HG03196 (cell line): ENCODE results near the gene COL26A1.

Experiments
- ATAC-seq: cut with Tn5 transposase; IDR thresholded peaks from one replicate; pipeline ENCODE4 v1.9.1; 2021; ENCODE audit not compliant: unreplicated experiment

COL26A1 gene

DNA sequence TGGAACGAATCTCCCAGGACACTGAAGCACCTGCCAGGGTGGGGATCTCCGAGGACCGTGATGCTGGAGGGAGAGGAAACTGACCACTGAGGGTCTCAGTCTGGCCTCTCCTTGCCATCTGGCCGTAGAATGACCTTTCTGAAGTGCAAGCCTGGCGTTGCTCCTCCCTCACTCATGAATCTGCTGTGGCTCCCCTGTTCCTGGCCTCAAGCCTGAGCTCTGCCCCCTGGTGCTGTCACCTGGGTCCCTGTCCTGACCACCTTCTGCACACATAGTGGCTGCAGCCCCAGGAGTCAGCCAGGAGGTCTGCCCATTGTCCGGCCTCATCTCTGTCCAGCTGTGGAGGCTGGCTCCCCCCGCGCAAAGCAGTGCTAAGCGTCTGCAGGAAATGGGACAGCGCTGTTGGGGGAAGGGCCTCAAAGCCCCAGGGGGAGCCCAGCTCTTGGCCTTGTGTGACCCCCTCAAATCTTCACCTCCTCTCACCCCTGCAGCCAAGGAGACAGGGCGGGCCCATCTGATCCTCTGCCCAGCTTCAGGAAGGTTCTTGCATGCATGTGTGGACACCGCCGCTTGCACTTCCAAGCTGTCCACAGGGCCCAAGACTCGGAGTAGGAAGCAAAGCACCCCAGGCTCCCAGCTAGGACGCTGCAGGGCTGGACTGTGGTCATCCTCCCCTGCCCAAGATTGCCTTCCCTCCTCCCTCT is 200.7 kb downstream of the COL26A1 start:
- no peak for ATAC-seq

DNA sequence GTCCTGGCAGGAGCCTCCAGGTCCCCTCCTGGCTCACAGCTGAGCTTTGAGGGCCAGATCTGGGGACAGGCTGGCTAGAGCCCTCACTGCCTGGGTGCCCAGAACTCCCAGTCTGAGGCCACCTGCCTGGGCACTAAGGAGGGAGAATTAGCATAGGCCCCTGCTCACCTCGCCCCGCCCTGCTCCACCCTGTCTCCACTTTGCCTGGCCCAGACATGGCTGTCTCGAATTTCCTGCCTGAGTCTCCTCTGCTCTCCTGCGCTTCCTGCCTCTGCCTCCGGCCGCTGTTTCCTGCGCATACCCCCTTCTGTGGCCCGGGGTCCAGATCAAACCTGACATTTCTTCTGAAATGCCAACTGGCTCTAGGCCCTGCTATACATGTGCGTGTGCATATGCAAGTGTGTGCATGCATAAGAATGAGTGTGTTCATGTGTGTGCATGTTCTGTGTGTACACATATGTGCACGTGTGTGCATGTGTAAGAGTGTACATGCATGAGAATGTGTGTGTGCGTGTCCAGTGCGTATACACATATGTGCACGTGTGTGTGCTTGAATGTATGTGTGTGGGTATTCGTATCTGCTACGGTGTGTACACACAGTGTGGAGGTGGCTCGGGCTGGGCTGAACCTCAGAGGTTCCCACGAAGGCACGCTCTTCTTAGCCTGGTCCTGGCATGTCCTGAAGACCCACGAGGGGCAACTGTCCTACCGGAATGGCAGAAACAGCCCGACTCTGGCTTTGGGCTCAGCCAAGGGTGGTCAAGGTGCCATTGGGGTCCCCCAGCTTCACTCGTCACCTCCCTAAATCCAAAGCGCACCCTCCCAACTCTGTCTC is 201.5 kb downstream of the COL26A1 start:
- no peak for ATAC-seq

DNA sequence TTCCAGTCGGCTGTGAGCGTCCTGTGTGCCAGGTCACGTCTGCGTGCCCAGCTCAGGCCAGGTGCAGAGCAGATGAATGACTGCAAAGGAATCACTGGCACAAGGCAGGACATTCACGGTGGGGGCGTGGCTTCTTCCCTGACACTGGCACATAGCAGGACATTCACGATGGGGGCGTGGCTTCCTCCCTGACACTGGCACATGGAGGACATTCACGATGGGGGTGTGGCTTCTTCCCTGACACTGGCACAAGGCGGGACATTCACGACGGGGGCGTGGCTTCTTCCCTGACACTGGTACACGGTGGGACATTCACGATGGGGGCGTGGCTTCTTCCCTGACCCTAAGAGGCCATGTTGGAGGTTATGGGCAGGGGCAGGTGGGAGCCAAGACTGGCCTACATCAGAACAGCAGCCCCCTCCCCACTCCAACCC is 202.1 kb downstream of the COL26A1 start:
- ATAC-seq: no peak

DNA sequence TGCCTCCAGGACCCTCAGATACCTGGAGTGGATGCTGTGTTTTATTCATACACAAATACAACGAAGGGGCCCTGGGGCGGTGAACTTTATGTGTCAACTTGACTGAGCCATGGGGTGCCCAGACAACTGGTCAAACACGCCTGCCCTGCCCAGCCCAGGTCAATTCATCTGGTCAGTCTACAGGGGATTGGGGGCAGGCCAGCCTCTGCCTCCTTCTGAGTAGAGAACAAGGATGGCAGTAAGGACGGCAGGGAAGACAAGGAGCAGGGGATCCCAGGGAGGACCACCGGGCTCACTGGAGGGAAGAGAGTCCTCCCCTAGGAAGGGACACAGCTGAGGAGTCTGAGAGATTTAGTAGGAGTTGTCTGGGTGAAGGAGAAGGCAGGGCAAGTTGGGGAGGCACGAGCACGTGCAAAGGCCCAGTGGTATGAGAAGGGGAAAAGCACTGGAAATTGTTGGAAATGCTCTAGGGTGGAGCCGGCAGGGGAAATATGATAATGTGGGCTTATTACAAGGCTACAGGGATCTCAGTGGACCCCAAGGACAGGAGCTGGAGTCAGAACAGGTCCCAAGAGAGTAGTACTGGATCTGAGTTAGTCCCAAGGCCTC is 203.0 kb downstream of the COL26A1 start:
- ATAC-seq: no peak

DNA sequence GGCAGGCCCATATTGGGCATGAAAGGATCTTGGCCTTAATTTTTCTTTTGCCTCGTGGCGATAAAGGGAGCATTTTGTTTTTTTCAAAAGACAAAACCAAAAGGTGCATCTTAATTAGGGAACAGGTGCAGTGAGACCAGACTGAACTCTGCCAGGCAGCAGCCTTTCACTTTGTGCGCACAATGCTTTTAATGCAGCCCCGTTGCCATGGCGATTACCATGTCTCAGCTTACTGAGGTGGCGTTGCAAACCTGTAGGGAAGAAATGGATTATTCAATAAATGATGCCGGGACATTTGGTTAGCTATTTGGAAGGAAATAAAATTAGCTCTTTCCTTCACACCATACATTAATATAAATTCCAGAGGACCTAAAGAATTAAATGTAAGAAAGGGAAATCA is 204.6 kb downstream of the COL26A1 start:
- no peak for ATAC-seq

DNA sequence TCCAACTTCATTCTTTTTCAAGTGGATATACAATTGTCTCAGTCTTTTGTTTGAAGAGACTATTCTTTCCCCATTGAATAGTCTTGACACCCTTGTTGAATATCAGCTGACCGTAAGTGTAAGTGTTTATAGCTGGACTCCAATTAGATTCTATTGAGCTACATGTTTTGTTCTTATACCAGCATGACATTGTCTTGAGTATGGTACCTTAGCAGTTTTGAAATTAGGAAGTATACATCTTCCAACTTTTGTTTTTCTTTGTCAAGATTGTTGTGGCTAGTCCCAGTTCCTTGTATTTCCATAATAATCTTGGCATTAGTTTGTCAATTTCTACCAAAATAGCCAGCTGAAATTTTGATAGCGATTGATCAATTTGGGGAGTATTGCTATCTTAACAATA is 209.5 kb downstream of the COL26A1 start:
- no peak for ATAC-seq

DNA sequence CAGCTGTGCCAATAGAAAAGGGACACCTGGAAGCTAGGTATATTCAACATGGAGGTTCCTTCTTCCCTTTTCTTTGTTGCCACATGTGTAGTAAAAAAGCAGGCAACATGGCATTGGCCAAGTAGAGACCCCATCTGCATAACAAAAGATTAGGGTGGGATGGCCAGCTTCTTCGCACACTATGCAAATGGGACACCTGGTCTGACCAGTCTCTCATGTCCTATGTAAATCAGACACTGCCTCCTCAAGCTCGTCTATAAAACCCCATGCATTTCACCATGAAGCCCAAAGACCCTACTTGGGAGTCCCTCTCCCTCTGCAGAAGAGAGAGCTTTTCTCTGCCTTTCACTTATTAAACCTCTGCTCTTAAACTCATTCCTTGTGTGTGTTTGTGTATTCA is 212.5 kb downstream of the COL26A1 start:
- no peak for ATAC-seq

DNA sequence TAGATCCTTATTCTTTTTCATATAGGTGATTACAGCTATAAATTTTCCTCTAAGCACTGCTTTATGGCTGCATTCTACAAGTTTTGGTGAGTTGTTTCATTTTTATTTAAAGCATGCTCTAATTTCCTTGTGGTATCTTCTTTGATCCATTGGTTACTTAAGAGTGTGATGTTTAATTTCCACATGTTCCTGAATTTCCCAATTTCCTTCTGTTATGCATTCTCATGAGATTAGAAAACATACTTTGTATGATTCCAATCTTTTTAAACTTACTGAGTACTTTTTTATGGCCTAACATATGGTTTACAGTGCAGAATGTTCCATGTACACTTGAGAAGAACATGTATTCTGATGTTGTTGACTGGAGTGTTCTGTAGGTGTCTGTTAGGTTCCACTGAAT is 213.0 kb downstream of the COL26A1 start:
- no peak for ATAC-seq

DNA sequence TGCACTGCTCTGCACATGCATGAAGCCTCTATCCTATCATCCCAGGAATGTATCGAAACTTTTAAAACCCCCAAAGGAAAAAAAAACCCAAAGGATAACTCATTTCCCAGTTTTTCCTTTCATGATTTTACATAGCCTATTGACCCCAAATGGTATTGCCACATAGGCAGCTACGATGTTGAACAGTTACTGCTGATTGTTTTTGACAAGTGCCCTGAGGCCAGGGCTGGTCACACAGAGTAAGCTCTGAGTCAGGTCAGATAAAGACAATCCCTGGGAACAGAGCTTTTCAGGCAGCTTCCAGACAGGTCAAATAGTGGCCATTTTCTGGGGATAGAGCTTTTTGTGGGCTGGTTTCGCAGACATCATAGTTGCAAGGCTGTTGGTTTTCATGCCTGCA is 214.3 kb downstream of the COL26A1 start:
- no peak for ATAC-seq

DNA sequence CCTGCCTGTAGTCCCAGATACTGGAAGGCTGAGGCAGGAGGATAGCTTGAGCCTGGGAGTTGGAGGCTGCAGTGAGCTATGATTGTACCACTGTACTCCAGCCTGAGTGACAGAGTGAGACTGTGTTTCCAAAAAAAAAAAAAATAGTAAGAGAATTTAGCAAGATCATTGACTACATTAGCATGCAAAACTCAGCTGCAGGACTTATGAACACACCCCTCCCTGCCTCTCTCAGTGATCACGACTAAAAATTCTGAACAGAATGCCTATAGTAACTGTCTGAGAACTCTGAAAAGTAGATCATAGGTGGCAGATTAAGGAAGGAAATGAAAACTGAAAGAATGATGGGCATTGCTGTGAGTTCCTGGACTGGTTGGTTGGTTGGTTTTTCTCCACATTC is 215.9 kb downstream of the COL26A1 start:
- no peak for ATAC-seq

DNA sequence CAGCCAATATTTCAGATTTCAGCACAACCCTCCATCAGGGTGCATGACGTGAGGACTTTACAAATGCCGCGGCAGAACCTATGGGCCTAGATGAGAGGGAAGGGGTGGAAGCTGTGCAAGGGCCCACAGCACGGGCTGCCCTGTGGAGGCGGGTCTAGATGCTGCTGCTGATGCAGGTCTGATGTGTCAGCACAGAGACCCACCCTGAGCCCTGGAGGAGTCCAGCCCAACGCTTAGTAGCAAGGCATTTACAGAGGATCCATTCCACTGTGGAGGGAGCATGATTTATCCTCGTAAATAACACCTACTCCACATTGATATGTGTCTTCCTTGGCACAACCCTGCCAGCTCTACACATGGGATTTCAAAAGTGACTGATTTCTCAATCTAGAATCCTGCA is 217.9 kb downstream of the COL26A1 start:
- ATAC-seq: no peak

DNA sequence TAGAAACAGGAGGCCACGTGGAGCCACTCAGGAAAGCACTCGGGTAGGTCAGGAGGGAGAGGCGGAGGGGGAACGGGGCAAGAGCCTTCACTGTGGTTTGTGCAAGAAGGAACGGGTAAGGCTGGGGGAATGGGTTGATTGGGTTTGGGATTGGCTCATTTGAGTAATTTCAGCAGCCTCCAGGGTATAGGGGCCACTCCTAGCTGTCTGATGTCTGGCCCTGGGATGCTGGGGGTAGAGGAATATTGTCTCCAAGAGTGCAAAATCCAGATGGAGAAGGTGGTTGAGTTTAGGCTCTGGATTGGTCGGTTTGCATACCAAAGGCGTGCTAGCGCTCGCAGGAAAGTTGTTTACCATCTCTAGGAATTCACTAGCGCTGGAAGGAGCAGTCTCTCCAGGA is 219.2 kb downstream of the COL26A1 start:
- ATAC-seq: no peak

DNA sequence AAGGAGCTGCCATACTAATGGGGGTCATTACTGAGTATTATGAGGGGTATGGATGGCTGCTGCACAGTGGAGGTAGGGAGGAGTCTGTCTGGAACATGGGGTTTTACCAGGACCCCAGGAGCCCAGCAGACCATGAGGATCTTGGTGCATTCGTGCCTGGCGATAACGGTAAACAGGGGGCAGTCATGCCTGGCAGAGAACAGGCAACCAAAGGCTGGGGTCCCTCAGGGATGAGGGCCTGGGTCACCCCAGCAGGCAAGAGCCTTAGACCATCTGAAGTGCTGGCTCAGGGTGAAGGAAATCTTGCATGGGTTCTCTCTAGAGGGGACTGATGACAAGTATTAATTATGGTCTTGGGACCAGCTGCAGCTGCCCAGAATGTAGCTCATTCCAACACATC is 220.3 kb downstream of the COL26A1 start:
- ATAC-seq: no peak

DNA sequence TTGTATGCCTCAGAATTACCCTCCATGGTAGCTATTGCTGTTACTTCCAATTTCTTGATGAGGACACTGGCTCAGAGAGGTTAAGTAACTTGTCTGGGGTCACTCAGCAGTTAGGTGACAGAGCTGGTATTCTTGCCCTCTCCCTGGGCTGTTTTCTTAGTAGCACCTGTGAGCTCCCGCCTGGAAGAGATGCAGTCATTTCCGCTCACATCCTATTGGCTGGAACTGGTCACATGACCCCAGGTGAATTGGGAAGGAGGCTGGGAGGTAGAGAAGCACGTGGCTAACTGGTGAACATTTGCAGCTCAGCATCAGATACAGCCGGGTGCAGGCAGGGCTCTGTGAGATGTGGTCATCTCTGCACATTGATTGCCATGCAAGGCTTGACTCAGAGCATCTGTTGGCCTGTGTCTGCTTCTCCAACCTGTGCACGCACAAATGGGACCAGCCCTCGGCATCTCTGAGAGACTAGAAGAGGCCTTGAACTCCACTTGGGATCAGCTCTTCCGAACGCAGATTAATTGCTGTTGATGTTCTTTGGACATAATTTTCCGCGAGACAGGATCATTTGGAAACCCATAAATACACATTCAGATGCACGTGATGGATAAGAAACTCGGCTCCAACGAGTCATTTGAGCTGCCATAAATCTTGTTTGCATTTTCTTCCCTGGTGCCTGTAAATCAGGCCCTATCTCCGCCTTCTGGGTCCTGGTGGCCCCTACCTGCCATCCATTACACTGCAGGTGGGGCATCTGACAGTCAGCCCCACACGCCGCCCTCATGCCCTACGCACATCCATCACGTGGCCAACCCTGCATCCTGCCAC is 223.6 kb downstream of the COL26A1 start:
- ATAC-seq: no peak

DNA sequence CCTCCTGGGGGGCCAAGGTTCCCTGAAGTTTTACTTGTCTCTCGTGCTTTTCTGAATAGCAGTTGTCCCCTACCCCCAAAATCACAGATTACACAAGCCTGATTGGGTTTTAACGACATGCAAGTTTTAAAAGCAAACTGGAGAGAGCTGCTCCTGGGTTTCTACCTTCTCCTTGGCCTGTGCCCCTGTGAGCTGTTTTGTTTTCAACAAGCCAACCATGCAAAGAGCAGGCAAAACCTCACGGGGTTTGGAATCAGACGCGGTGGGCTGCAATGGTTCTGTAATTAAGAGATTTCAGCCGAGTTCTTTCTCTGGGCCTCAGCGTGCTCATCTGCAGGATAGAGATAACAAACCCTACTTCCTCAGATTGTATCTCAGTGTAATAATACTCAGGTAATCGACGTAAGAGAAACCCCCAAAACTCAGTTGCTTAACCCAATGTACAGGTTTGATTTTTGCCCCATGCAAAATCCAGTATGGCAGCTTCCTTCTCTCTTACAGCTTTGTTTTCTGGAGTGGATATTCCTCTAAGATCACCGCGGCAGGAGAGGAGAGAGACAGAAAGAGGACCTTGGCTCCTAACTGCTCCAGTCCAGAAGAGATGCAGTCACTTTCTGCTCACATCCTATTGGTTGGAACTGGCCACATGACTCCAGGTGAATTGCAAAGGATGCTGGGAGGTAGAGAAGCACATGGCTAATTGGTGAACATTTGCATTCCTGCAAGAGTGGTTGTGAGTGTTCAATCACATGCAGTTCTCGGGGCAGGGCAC is 224.4 kb downstream of the COL26A1 start:
- no peak for ATAC-seq

DNA sequence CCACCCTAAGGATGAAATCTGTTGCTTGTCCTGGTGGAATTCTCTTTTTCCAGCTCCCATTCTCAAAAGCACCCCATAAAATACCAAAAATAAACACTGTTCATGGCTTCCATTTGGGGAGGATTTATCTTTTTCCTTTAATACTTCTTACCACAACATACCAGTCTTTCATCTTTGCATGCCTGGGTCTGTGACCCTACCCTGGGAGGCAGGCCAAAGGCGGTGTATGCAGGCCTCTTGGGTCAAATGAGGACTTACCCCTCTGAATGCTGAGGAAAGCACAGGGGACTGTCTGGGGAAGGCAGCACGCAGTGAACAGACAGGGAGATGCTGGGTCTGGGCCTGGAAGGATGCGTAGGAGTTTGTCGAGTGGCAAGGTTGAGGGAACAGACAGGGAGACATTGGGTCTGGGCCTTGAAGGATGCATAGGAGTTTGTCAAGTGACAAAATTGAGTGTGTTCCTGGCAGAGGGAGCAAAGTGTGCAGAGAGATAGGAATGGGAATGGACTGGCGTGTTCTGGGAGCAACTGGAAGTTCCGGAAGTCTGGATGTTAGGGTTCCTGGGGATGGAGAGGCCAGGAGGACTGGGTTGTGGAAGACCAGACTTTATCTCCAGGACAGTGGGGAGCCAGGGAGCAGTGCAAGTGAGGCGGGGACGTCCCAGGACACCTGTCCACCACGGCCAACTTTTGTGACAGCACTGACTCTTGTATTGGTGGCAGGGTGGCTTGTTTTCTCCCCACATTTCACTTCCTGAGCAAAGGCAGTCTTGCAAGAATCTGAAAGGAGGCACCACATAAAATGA is 225.7 kb downstream of the COL26A1 start:
- no peak for ATAC-seq

DNA sequence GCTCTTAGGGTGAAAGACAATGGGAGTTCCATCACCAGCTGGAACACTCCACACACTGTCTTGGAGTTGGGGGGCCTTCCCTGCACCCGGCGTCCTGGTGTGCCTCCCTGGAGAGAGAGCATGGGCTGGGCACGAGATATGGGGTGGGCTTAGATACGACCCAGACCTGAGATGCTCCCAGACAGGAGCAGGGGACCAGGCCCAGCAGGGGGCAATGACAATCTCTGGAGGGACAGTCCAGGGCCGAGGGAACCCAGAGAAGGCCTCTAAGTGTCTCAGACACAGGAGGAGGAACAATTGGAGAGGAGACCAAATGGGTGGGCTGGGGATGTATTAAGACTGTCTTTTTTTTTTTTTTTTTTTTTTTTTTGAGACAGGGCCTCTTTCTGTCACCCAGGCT is 226.4 kb downstream of the COL26A1 start:
- no peak for ATAC-seq

DNA sequence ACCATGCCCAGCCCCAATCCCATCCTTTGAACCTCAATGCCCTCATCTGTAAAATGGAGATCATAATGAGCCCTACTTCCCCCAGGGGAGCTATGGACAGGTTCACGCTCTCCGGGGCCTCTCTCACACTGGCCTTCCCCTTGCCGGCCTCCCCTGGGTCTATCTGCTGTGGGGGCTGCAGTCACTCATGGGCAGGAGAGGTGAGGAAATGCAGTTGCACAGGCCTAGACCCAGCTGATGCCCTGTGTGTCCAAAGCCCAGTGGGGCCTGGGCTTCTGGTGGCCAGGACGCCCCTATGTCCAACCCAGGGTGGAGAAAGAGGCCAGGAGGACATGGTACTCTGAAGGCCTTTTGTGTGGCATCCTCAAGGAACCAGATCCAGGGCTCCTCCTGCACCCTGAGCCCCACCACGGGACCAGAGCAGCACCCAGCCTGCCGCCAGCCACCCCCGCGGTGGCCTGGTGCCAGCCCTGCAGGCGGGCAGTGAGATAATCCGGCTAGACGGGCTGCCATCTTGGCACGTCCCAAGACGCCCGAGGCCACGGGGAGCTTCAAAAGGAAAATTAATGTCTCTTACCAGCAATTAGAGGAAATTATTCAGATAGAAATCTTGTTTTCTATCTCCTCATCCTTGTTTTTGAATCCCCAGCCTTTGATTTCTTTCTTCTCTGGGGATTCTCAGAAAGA is 227.4 kb downstream of the COL26A1 start:
- ATAC-seq: no peak
